Measurements from ENCODE around the gene C19orf47. TPM values are rescaled to one million over a fixed set of nuclear protein-coding genes. Genes with fewer than 3 reads are reported as not detected.

C19orf47 gene
- total RNA-seq, 4 donors from 2014 or later, result 14.8 to 34.9 (median 16.3) TPM

- H3K9me3 ChIP-seq, result no peaks in the 10 kb centered on the region
- TF ChIP-seq POLR2A (IDR thresholded peaks at IDR 0.05) (no peak), POLR2AphosphoS5 (IDR thresholded peaks at IDR 0.05) (no peak), CTCF (IDR thresholded peaks at IDR 0.05) (no peak), EP300 (IDR thresholded peaks at IDR 0.05) (no peak)
- no peaks in the 10 kb centered on the region for H3K27me3 ChIP-seq
- WGBS, result 80% methylated on average over 9 of the region's 9 CpGs
- peaks cover 8% of the 10 kb centered on the region for H3K4me1 ChIP-seq
- H3K4me3 ChIP-seq, result no peak overlapping the region
- DNase-seq (ENCODE audit: low spot score in 2 of 2), result no peak
- H3K36me3 ChIP-seq, result no peaks in the 10 kb centered on the region
- H3K27ac ChIP-seq, result no peak overlapping the region
These were observed 7.9 kb upstream of the C19orf47 start for GRCh38 chr19:40355975-40356680.

GRCh38 chr19:40348961-40349507 is 837 bp upstream of the C19orf47 start:
- Histone ChIP-seq H3K27ac (peak overlapping the region; percentile 80), H3K9me3 (no peaks in the 10 kb centered on the region), H3K36me3 (no peaks in the 10 kb centered on the region), H3K4me1 (peaks cover 24% of the 10 kb centered on the region), H3K27me3 (no peaks in the 10 kb centered on the region), H3K4me3 (peak overlapping the region; percentile 67)
- WGBS, result 5% methylated on average over 17 of the region's 17 CpGs
- TF ChIP-seq POLR2AphosphoS5 (IDR thresholded peaks at IDR 0.05) (no peak), POLR2A (IDR thresholded peaks at IDR 0.05) (no peak), CTCF (IDR thresholded peaks at IDR 0.05) (no peak), EP300 (IDR thresholded peaks at IDR 0.05) (no peak)
- DNase-seq (ENCODE audit: low spot score in 2 of 2), result no peak

- H3K36me3 ChIP-seq, result peaks cover 4% of the 10 kb centered on the region
- no peak for TF ChIP-seq POLR2AphosphoS5 (IDR thresholded peaks at IDR 0.05)
- TF ChIP-seq EP300 (IDR thresholded peaks at IDR 0.05), result no peak
- no peak for TF ChIP-seq CTCF (IDR thresholded peaks at IDR 0.05)
- no peak for TF ChIP-seq POLR2A (IDR thresholded peaks at IDR 0.05)
- no peak for DNase-seq (ENCODE audit: low spot score in 2 of 2)
- H3K4me1 ChIP-seq, result peaks cover 40% of the 10 kb centered on the region
- WGBS, result 64% methylated on average over 7 of the region's 7 CpGs
- H3K4me3 ChIP-seq, result no peak overlapping the region
- no peak overlapping the region for H3K27ac ChIP-seq
- no peaks in the 10 kb centered on the region for H3K9me3 ChIP-seq
- H3K27me3 ChIP-seq, result no peaks in the 10 kb centered on the region
These were observed 3.8 kb downstream of the C19orf47 start for GRCh38 chr19:40344422-40344821.

- peaks cover 10% of the 10 kb centered on the region for H3K36me3 ChIP-seq
- peaks cover 32% of the 10 kb centered on the region for H3K4me1 ChIP-seq
- 85% methylated on average over 11 of the region's 11 CpGs for WGBS
- DNase-seq (ENCODE audit: low spot score in 2 of 2), result no peak
- no peak overlapping the region for H3K4me3 ChIP-seq
- TF ChIP-seq EP300 (IDR thresholded peaks at IDR 0.05), result no peak
- peak overlapping the region; percentile 74 for H3K27ac ChIP-seq
- no peaks in the 10 kb centered on the region for H3K27me3 ChIP-seq
- H3K9me3 ChIP-seq, result no peaks in the 10 kb centered on the region
These were observed 5.4 kb downstream of the C19orf47 start for GRCh38 chr19:40342644-40343311.

GRCh38 chr19:40341601-40342482 is 6.4 kb downstream of the C19orf47 start:
- TF ChIP-seq POLR2AphosphoS5 (IDR thresholded peaks at IDR 0.05) (no peak), CTCF (IDR thresholded peaks at IDR 0.05) (no peak), POLR2A (IDR thresholded peaks at IDR 0.05) (no peak), EP300 (IDR thresholded peaks at IDR 0.05) (no peak)
- no peak overlapping the region for H3K4me3 ChIP-seq

More at GRCh38 chr19:40341601-40342482, 6.4 kb downstream of the C19orf47 start:
- 49% methylated on average over 9 of the region's 9 CpGs for WGBS
- Histone ChIP-seq H3K4me1 (peaks cover 23% of the 10 kb centered on the region), H3K27me3 (no peaks in the 10 kb centered on the region), H3K36me3 (peaks cover 10% of the 10 kb centered on the region), H3K9me3 (no peaks in the 10 kb centered on the region), H3K27ac (peak overlapping the region; percentile 74)
- no peak for DNase-seq (ENCODE audit: low spot score in 2 of 2)

All from suprapubic skin (tissue), 4 donors.